HepG2 (cell line): ENCODE data around the gene RUSF1. TPM values are rescaled to one million over a fixed set of nuclear protein-coding genes. Genes with fewer than 3 reads are reported as not detected.

ENCODE experiments used
- FIP1L1 ChIP-seq: fragments of 200-400 bp; formaldehyde crosslinking; IDR thresholded peaks from 2 replicates; pipeline ENCODE4 v1.6.1; 2018; ENCODE audit warnings: low read depth, mild to moderate bottlenecking, low read length, moderate library complexity, borderline replicate concordance; ENCODE audit not compliant: insufficient read depth
- GATAD2A ChIP-seq: IDR thresholded peaks from 2 replicates; pipeline ENCODE4 v1.6.1; 2016
- IRF1 ChIP-seq: sonication (generic); formaldehyde crosslinking; IDR thresholded peaks from 2 replicates; pipeline ENCODE4 v1.4.0; 2020; ENCODE audit warnings: low read depth, mild to moderate bottlenecking, missing genetic modification reagents
- JDP2 ChIP-seq: sonication (generic); formaldehyde crosslinking; IDR thresholded peaks from 2 replicates; pipeline ENCODE4 v1.8.1; 2022; ENCODE audit warnings: missing genetic modification reagents, borderline replicate concordance
- JUN ChIP-seq: sonication (generic); formaldehyde crosslinking; IDR thresholded peaks from 2 replicates; pipeline ENCODE4 v1.4.0; 2020; ENCODE audit warnings: mild to moderate bottlenecking, missing genetic modification reagents
- KLF16 ChIP-seq, 2 experiments: sonication (generic) in 1 of 2; formaldehyde crosslinking in 1 of 2; IDR thresholded peaks; 2 replicates each; pipeline versions ENCODE4 v1.6.1 to v1.8.0; 2016 to 2023; ENCODE audit warnings: missing genetic modification reagents in 2 of 2, missing compliant biosample characterization in 1 of 2
- MIXL1 ChIP-seq: IDR thresholded peaks from 2 replicates; pipeline ENCODE4 v1.6.1; 2016
- NKX3-1 ChIP-seq: sonication (generic); formaldehyde crosslinking; IDR thresholded peaks from 2 replicates; pipeline ENCODE4 v1.5.0; 2020; ENCODE audit warnings: missing genetic modification reagents
- SIX1 ChIP-seq: sonication (generic); formaldehyde crosslinking; IDR thresholded peaks from 2 replicates; pipeline ENCODE4 v1.4.0; 2020; ENCODE audit warnings: missing genetic modification reagents, borderline replicate concordance
- SMYD3 ChIP-seq: sonication (generic); formaldehyde crosslinking; IDR thresholded peaks from 2 replicates; pipeline ENCODE4 v1.8.1; 2023; ENCODE audit warnings: mild to moderate bottlenecking, missing genetic modification reagents
- SSRP1 ChIP-seq: IDR thresholded peaks from 2 replicates; pipeline ENCODE4 v1.6.1; 2016; ENCODE audit warnings: control low read depth
- ZNF235 ChIP-seq: sonication (generic); formaldehyde crosslinking; IDR thresholded peaks from 2 replicates; pipeline ENCODE4 v1.8.1; 2023; ENCODE audit warnings: mild to moderate bottlenecking, missing genetic modification reagents, borderline replicate concordance
- ZNF510 ChIP-seq: sonication (generic); formaldehyde crosslinking; IDR thresholded peaks from 2 replicates; pipeline ENCODE4 v1.4.0; 2020; ENCODE audit warnings: low read depth, mild to moderate bottlenecking, missing genetic modification reagents
- ZNF550 ChIP-seq: sonication (generic); formaldehyde crosslinking; IDR thresholded peaks from 2 replicates; pipeline ENCODE4 v1.4.0; 2020; ENCODE audit warnings: mild to moderate bottlenecking, missing genetic modification reagents, borderline replicate concordance
- ZNF557 ChIP-seq: sonication (generic); formaldehyde crosslinking; IDR thresholded peaks from 2 replicates; pipeline ENCODE4 v1.4.0; 2020; ENCODE audit warnings: missing genetic modification reagents
- ZNF704 ChIP-seq: sonication (generic); formaldehyde crosslinking; IDR thresholded peaks from 2 replicates; pipeline ENCODE4 v1.8.1; 2023; ENCODE audit warnings: mild to moderate bottlenecking, inconsistent platforms, moderate library complexity, missing genetic modification reagents, borderline replicate concordance
- ZNF839 ChIP-seq: sonication (generic); formaldehyde crosslinking; IDR thresholded peaks from 2 replicates; pipeline ENCODE4 v1.4.0; 2020; ENCODE audit warnings: missing genetic modification reagents, mild to moderate bottlenecking, borderline replicate concordance
- polyA plus RNA-seq, 8 experiments: library from polyadenylated mRNA; depleted of rRNA in 3 of 8; stranded (reverse) in 7 of 8; unstranded in 1 of 8; fragments of >200 nt; fragmentation: Illumina TruSeq in 4 of 8; extraction: Trizol in 4 of 8; gene quantifications; 2 replicates each; pipeline versions ENCODE4 v1.2.1 to v1.2.3, GENCODE V29; 2011 to 2016; ENCODE audit warnings: low read depth in 4 of 8, missing spikeins in 1 of 8, mixed read lengths in 1 of 8; ENCODE audit not compliant: insufficient read depth in 1 of 8
- total RNA-seq, 5 experiments: library from RNA; depleted of rRNA; stranded (reverse); fragments of >200 nt; fragmentation: Illumina TruSeq; extraction: Trizol; gene quantifications; 2 replicates each; pipeline ENCODE4 v1.2.3, GENCODE V29; 2016; ENCODE audit warnings: low read depth in 1 of 5
- TF ChIP-seq, protein P1 (sequence below), 2 experiments: fragments of 450-650 bp in 1 of 2; sonication (generic) in 1 of 2; formaldehyde crosslinking in 1 of 2; IDR thresholded peaks; 2 replicates each; pipeline versions ENCODE4 v1.6.1 to v1.8.0; 2016 to 2022; ENCODE audit warnings: antibody characterized with exemption in 1 of 2, mild to moderate bottlenecking in 1 of 2, missing genetic modification reagents in 1 of 2

RUSF1 gene
- total and polyA plus RNA-seq, 2 of the 13 experiments (the other 11 are each of a cell fraction or from before 2014, with no cell fraction given), result 40.8 to 50.2 TPM

- peak; percentile 96 for TF ChIP-seq ZNF557
- TF ChIP-seq SSRP1 (CRISPR knock-in tag), result peak; percentile 92; the same call in 1 of the 2 replicates
- peak; percentile 77 for TF ChIP-seq JUN (CRISPR knock-in tag)
- TF ChIP-seq NKX3-1, result peak; percentile 55
- TF ChIP-seq, protein P1, sequence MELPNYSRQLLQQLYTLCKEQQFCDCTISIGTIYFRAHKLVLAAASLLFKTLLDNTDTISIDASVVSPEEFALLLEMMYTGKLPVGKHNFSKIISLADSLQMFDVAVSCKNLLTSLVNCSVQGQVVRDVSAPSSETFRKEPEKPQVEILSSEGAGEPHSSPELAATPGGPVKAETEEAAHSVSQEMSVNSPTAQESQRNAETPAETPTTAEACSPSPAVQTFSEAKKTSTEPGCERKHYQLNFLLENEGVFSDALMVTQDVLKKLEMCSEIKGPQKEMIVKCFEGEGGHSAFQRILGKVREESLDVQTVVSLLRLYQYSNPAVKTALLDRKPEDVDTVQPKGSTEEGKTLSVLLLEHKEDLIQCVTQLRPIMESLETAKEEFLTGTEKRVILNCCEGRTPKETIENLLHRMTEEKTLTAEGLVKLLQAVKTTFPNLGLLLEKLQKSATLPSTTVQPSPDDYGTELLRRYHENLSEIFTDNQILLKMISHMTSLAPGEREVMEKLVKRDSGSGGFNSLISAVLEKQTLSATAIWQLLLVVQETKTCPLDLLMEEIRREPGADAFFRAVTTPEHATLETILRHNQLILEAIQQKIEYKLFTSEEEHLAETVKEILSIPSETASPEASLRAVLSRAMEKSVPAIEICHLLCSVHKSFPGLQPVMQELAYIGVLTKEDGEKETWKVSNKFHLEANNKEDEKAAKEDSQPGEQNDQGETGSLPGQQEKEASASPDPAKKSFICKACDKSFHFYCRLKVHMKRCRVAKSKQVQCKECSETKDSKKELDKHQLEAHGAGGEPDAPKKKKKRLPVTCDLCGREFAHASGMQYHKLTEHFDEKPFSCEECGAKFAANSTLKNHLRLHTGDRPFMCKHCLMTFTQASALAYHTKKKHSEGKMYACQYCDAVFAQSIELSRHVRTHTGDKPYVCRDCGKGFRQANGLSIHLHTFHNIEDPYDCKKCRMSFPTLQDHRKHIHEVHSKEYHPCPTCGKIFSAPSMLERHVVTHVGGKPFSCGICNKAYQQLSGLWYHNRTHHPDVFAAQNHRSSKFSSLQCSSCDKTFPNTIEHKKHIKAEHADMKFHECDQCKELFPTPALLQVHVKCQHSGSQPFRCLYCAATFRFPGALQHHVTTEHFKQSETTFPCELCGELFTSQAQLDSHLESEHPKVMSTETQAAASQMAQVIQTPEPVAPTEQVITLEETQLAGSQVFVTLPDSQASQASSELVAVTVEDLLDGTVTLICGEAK (IDR thresholded peaks at IDR 0.05), result no peak
- TF ChIP-seq, protein P1 (CRISPR knock-in tag; IDR thresholded peaks at IDR 0.05), result peak; percentile 83
- TF ChIP-seq FIP1L1, result no peak; the same call in 1 of the 2 replicates
- TF ChIP-seq IRF1 (CRISPR knock-in tag), result no peak
- peak; percentile 74 for TF ChIP-seq ZNF704 (CRISPR knock-in tag)
- no peak for TF ChIP-seq JDP2
- peak; percentile 85; the same call in 1 of the 2 replicates for TF ChIP-seq SMYD3 (CRISPR knock-in tag)
- peak; percentile 69; the same call in 1 of the 2 replicates for TF ChIP-seq ZNF550 (CRISPR knock-in tag)
- TF ChIP-seq SIX1 (CRISPR knock-in tag), result peak; percentile 99
- TF ChIP-seq GATAD2A (CRISPR knock-in tag), result peak; percentile 84
- peak; percentile 75 for TF ChIP-seq MIXL1 (CRISPR knock-in tag)
- peak; percentile 92; the same call in 1 of the 2 replicates for TF ChIP-seq ZNF510 (CRISPR knock-in tag)
- no peak; the same call in 1 of the 2 replicates for TF ChIP-seq ZNF235 (CRISPR knock-in tag)
- peak; percentile 82; the same call in 1 of the 2 replicates for TF ChIP-seq ZNF839 (CRISPR knock-in tag)
- peak in 1 of 2 experiments; percentile 82; a peak in 2 of 4 replicates for TF ChIP-seq KLF16 (CRISPR knock-in tag; IDR thresholded peaks at IDR 0.05)
Observed at GRCh38 chr16:31458073-31458843, 49.9 kb downstream of the RUSF1 start (continued).
